B cell (primary cell): ENCODE results near the gene MCM5. TPM values are rescaled to one million over a fixed set of nuclear protein-coding genes. Genes with fewer than 3 reads are reported as not detected.

Experiments used
- ATAC-seq: fragments of 200-7000 bp; cut with Tn5 transposase; one replicate; pipeline ENCODE4 v1.10.0; 2021; ENCODE audit warnings: low read depth, mild to moderate bottlenecking, moderate number of reproducible peaks, moderate library complexity
- CTCF ChIA-PET: fragments of 350-600 bp; sonication (Branson Sonifier 250); formaldehyde crosslinking; loops from one replicate; lab custom pipeline; 2021; ENCODE audit warnings: antibody characterized with exemption, inconsistent platforms; lab: Charles Lee
- POLR2A ChIA-PET: fragments of 350-600 bp; sonication (Branson Sonifier 250); formaldehyde crosslinking; loops from one replicate; lab custom pipeline; 2021; ENCODE audit warnings: antibody characterized with exemption; lab: Charles Lee
- DNase-seq: peaks from one replicate; pipeline ENCODE4 v3.0.0; 2013
- H2AFZ ChIP-seq: 2 replicates; pipeline ENCODE4 v1.6.1; 2012; ENCODE audit warnings: mild to moderate bottlenecking, low read depth, low read length; ENCODE audit not compliant: insufficient read depth, poor library complexity, severe bottlenecking
- H3K27ac ChIP-seq, 2 donors: 1 replicate in 1 of 2; 2 replicates in 1 of 2; pipeline ENCODE4 v1.5.1; 2012 to 2013; ENCODE audit warnings: low read length in 2 of 2, mild to moderate bottlenecking in 2 of 2, moderate library complexity in 1 of 2
- H3K27me3 ChIP-seq, 4 experiments: fragments of 200-600 bp in 1 of 4; sonication (generic) in 1 of 4; replicated peaks in 1 of 4; 1 replicate in 2 of 4; 2 replicates in 2 of 4; pipeline versions ENCODE4 v1.6.1 to v1.7.0; 2013 to 2016; ENCODE audit warnings: low read length in 3 of 4, mild to moderate bottlenecking in 2 of 4, mixed read lengths in 1 of 4, moderate library complexity in 1 of 4; ENCODE audit not compliant: insufficient read depth in 4 of 4, control insufficient read depth in 3 of 4; ENCODE audit errors: control extremely low read depth in 1 of 4
- H3K36me3 ChIP-seq, 2 experiments: replicated peaks in 1 of 2; 1 replicate in 1 of 2; 2 replicates in 1 of 2; pipeline versions ENCODE4 v1.6.1 to v1.7.1; 2013; ENCODE audit warnings: low read length in 1 of 2; ENCODE audit not compliant: insufficient read depth in 2 of 2, control insufficient read depth in 1 of 2; ENCODE audit errors: control extremely low read depth in 1 of 2, extremely low read depth in 1 of 2
- H3K4me1 ChIP-seq, 2 donors: fragments of 200-600 bp in 1 of 2; sonication (generic) in 1 of 2; 1 replicate in 1 of 2; 2 replicates in 1 of 2; pipeline versions ENCODE4 v1.5.1 to v1.6.1; 2013 to 2017; ENCODE audit warnings: low read length in 2 of 2; ENCODE audit not compliant: control insufficient read depth in 2 of 2, insufficient read depth in 2 of 2
- H3K4me2 ChIP-seq: replicated peaks from 2 replicates; pipeline ENCODE3; 2012; ENCODE audit warnings: mild to moderate bottlenecking, low read depth, low read length; ENCODE audit not compliant: poor library complexity, severe bottlenecking
- H3K4me3 ChIP-seq, 5 experiments: fragments of 200-600 bp in 1 of 5; sonication (generic) in 1 of 5; 1 replicate in 3 of 5; 2 replicates in 2 of 5; pipeline versions ENCODE4 v1.5.1 to v1.7.0; 2011 to 2016; ENCODE audit warnings: low read length in 4 of 5, mild to moderate bottlenecking in 4 of 5, low read depth in 2 of 5, control low read depth in 1 of 5, moderate library complexity in 1 of 5; ENCODE audit not compliant: insufficient read depth in 1 of 5; ENCODE audit errors: control extremely low read depth in 1 of 5, extremely low read depth in 1 of 5
- H3K79me2 ChIP-seq: fragments of 200-600 bp; sonication (generic); one replicate; pipeline ENCODE4 v1.6.0; 2016; ENCODE audit warnings: low read length; ENCODE audit not compliant: control insufficient read depth, insufficient read depth
- H3K9ac ChIP-seq: fragments of 200-600 bp; sonication (generic); 2 replicates; pipeline ENCODE4 v1.6.1; 2017; ENCODE audit warnings: mild to moderate bottlenecking, low read length, moderate library complexity
- H3K9me3 ChIP-seq, 3 donors: one replicate each; pipeline versions ENCODE4 v1.6.1 to v1.7.1; 2013; ENCODE audit warnings: low read length in 2 of 3; ENCODE audit not compliant: control insufficient read depth in 2 of 3, insufficient read depth in 1 of 3; ENCODE audit errors: control extremely low read depth in 1 of 3
- H4K20me1 ChIP-seq: 2 replicates; pipeline ENCODE4 v1.6.0; 2012; ENCODE audit warnings: mild to moderate bottlenecking, low read length; ENCODE audit not compliant: insufficient read depth, control insufficient read depth, poor library complexity, severe bottlenecking
- H3K27ac Mint-ChIP-seq: one replicate; pipeline ENCODE4 v1.8.0; 2021; ENCODE audit warnings: mixed read lengths
- H3K27me3 Mint-ChIP-seq: one replicate; pipeline ENCODE4 v1.8.0; 2021; ENCODE audit warnings: mixed read lengths
- H3K4me1 Mint-ChIP-seq: one replicate; pipeline ENCODE4 v1.8.0; 2021; ENCODE audit warnings: mixed read lengths
- H3K4me3 Mint-ChIP-seq: one replicate; pipeline ENCODE4 v1.8.0; 2021; ENCODE audit warnings: mixed read lengths
- H3K9me3 Mint-ChIP-seq: one replicate; pipeline ENCODE4 v1.8.0; 2022; ENCODE audit warnings: mixed read lengths; ENCODE audit not compliant: insufficient read depth
- EZH2 ChIP-seq: IDR thresholded peaks from 2 replicates; pipeline ENCODE4 v1.6.1; 2012; ENCODE audit warnings: borderline replicate concordance, low read depth, mild to moderate bottlenecking, moderate library complexity, low read length; ENCODE audit not compliant: insufficient read depth, poor library complexity, severe bottlenecking
- WGBS: methylation state at CpG from one replicate; pipeline ENCODE4 v1.1.5; 2013; ENCODE audit warnings: missing lambda C conversion rate; ENCODE audit not compliant: insufficient coverage; 5-methylcytosine and 5-hydroxymethylcytosine counted together
- intact Hi-C: fragments of 100-400 bp; cut with micrococcal nuclease; formaldehyde crosslinking; loops from one replicate; pipeline ENCODE4 v1.10.0; 2022
- polyA plus RNA-seq: library from polyadenylated mRNA; depleted of rRNA; stranded (reverse); fragments of >200 nt; gene quantifications from 2 replicates; pipeline ENCODE4 v1.2.3, GENCODE V29; 2012
- total RNA-seq, 2 donors: library from RNA; stranded (reverse); fragments of 120-200 nt in 1 of 2; gene quantifications; 1 replicate in 1 of 2; 2 replicates in 1 of 2; pipeline versions ENCODE4 v1.2.3 to v1.2.4, GENCODE V29; 2013 to 2022
- TF ChIP-seq, protein P1 (sequence below): fragments of 200-600 bp; IDR thresholded peaks from one replicate; pipeline ENCODE4 v1.8.0; 2022; ENCODE audit warnings: antibody characterized with exemption, mild to moderate bottlenecking

MCM5 gene
- total and polyA plus RNA-seq, 2 donors (not counting 1 experiment from before 2014, with no cell fraction given): 112 to 203 TPM

DNA sequence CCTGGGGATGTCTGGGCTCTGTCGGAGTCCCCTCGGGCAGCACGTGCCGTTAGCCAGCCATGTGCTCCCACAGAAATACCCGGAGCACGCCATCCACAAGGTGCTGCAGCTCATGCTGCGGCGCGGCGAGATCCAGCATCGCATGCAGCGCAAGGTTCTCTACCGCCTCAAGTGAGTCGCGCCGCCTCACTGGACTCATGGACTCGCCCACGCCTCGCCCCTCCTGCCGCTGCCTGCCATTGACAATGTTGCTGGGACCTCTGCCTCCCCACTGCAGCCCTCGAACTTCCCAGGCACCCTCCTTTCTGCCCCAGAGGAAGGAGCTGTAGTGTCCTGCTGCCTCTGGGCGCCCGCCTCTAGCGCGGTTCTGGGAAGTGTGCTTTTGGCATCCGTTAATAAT lies 24.1 kb downstream of the MCM5 start:
- H3K27me3 ChIP-seq: no peaks in the 10 kb centered on the region
- H3K4me3 ChIP-seq: no peak overlapping the region
- POLR2A ChIA-PET: no interaction called here
- CTCF ChIA-PET: interaction anchor here (0.5 kb wide), 1 partner anchor 36 kb away, joined by 3 read pairs; no protein-coding TSS in a partner anchor
- Mint-ChIP-seq H3K27ac (no peak overlapping the region), H3K9me3 (no peaks in the 10 kb centered on the region), H3K27me3 (no peaks in the 10 kb centered on the region), H3K4me1 (peaks cover 2% of the 10 kb centered on the region), H3K4me3 (no peak overlapping the region)
- no peaks in the 10 kb centered on the region for H3K4me1 ChIP-seq
- intact Hi-C loops: no loop called here
- H3K9ac ChIP-seq: no peak overlapping the region
- no peak overlapping the region for H2AFZ ChIP-seq
- H3K27ac ChIP-seq: no peak overlapping the region
- TF ChIP-seq, protein P1, sequence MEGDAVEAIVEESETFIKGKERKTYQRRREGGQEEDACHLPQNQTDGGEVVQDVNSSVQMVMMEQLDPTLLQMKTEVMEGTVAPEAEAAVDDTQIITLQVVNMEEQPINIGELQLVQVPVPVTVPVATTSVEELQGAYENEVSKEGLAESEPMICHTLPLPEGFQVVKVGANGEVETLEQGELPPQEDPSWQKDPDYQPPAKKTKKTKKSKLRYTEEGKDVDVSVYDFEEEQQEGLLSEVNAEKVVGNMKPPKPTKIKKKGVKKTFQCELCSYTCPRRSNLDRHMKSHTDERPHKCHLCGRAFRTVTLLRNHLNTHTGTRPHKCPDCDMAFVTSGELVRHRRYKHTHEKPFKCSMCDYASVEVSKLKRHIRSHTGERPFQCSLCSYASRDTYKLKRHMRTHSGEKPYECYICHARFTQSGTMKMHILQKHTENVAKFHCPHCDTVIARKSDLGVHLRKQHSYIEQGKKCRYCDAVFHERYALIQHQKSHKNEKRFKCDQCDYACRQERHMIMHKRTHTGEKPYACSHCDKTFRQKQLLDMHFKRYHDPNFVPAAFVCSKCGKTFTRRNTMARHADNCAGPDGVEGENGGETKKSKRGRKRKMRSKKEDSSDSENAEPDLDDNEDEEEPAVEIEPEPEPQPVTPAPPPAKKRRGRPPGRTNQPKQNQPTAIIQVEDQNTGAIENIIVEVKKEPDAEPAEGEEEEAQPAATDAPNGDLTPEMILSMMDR: no peak
- no peak for TF ChIP-seq EZH2
- H3K9me3 ChIP-seq: no peaks in the 10 kb centered on the region
- H3K4me2 ChIP-seq: no peak overlapping the region
- ATAC-seq (no peak), DNase-seq (no peak)
- H3K36me3 ChIP-seq: peaks cover 12 to 71% of the 10 kb centered on the region in 2 experiments
- WGBS: 99% methylated on average over 26 of the region's 26 CpGs
- peaks cover 2% of the 10 kb centered on the region for H3K79me2 ChIP-seq
- peaks cover 17% of the 10 kb centered on the region for H4K20me1 ChIP-seq

DNA sequence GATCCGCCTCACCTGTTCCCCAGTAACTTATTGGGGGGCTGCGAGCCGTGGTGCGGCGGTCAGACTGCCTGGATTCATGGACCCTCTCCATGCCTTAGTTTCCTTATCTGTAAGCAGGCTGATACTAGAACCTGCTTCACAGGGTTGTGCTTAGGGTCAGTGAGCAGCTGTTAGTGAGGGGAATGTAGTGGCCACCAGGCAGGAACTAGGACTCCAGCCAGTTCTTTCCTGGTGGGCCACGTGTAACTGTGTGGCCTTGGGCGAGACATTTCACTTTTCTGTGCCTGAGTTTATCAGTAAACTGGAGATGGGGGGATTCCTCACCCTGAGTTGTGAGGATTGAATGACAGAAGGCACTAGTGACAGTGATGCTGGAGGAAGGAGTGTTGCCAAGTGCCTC lies 24.8 kb downstream of the MCM5 start:
- H3K9me3 ChIP-seq: no peaks in the 10 kb centered on the region
- Mint-ChIP-seq H3K4me3 (no peak overlapping the region), H3K4me1 (peaks cover 2% of the 10 kb centered on the region), H3K9me3 (no peaks in the 10 kb centered on the region), H3K27ac (no peak overlapping the region), H3K27me3 (no peaks in the 10 kb centered on the region)
- H2AFZ ChIP-seq: no peak overlapping the region
- ChIA-PET POLR2A (no interaction called here), CTCF (interaction anchor here (0.5 to 0.6 kb wide), 2 partner anchors 36 to 73 kb away, joined by 3 read pairs; no protein-coding TSS in a partner anchor)
- H3K27ac ChIP-seq: no peak overlapping the region
- WGBS: 93% methylated on average over 4 of the region's 7 CpGs
- no peak overlapping the region for H3K9ac ChIP-seq
- H3K36me3 ChIP-seq: peaks cover 12 to 66% of the 10 kb centered on the region in 2 experiments
- H3K27me3 ChIP-seq: no peaks in the 10 kb centered on the region
- DNase-seq: no peak
- ATAC-seq: no peak
- no peak overlapping the region for H3K4me2 ChIP-seq
- peaks cover 14% of the 10 kb centered on the region for H4K20me1 ChIP-seq
- no peak overlapping the region for H3K4me3 ChIP-seq
- no peaks in the 10 kb centered on the region for H3K79me2 ChIP-seq
- TF ChIP-seq EZH2: no peak
- TF ChIP-seq, protein P1: no peak
- no peaks in the 10 kb centered on the region for H3K4me1 ChIP-seq
- intact Hi-C loops: no loop called here
